Measurements from ENCODE around the gene STAU1. TPM values are rescaled to one million over a fixed set of nuclear protein-coding genes. Genes with fewer than 3 reads are reported as not detected.

Gene STAU1
- polyA plus RNA-seq, 3 donors, result 17.3 to 34.2 (median 24.0) TPM

DNA sequence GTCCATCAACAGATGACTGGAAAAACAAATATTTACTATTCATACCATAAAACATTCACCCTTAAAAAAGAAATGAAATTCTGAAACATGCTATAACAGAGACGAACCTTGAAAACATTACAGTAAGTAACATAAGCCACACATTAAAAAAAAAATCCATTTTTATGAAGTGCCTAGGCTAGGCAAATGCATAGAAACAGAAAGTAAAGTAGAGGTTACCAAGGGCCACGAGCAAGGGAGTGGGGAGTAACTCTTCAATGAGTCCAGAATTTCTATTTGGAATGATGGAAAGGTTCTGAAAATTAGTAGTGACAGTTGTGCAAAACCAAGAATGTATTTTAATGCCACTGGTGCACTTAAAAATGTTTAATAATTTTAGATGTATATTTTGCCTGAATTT lies 47.7 kb downstream of the STAU1 start:
- intact Hi-C loops (cut with micrococcal nuclease), result no loop called here
- H3K27ac Mint-ChIP-seq, result peak overlapping the region in 1 of 7 donors; percentile 18
- TF ChIP-seq CTCF (IDR thresholded peaks at IDR 0.05), result no peak

GRCh38 chr20:49138431-49138830 lies 49.7 kb downstream of the STAU1 start:
- Mint-ChIP-seq H3K9me3 (no peaks in the 10 kb centered on the region), H3K4me1 (no peaks in the 10 kb centered on the region), H3K27ac (peak overlapping the region in 1 of 7 donors; percentile 59), H3K36me3 (peaks cover 44 to 76% of the 10 kb centered on the region in 2 donors), H3K27me3 (ENCODE audit: low read depth in 3 of 3) (peaks cover 0 to 2% (median 0%) of the 10 kb centered on the region in 3 donors), H3K4me3 (no peak overlapping the region)
- no peak overlapping the region for H2AFZ ChIP-seq (ENCODE audit: insufficient read depth, low read depth, low read length, poor library complexity, severe bottlenecking)
- no peak overlapping the region for H3K27ac ChIP-seq (ENCODE audit: low read depth in 1 of 2, low read length in 2 of 2)
- H3K4me1 ChIP-seq (ENCODE audit: control insufficient read depth in 1 of 2, insufficient read depth in 2 of 2, low read length in 2 of 2), result no peaks in the 10 kb centered on the region
- no peak overlapping the region for H3K4me3 ChIP-seq (replicated peaks in 1 of 3; ENCODE audit: low read depth in 2 of 3, low read length in 3 of 3)
- H3K4me2 ChIP-seq (replicated peaks; ENCODE audit: extremely low read depth, low read length, poor library complexity, severe bottlenecking), result no peak overlapping the region
- intact Hi-C loops (cut with micrococcal nuclease), result loop anchor here in 1 of 2 donors (10.0 kb wide), 1 partner anchor 76 kb away; the partner anchor contains the start of gene DDX27
- peaks cover 38 to 80% of the 10 kb centered on the region in 2 donors for H3K36me3 ChIP-seq (replicated peaks in 1 of 2; ENCODE audit: control insufficient read depth in 1 of 2, insufficient read depth in 2 of 2, low read length in 2 of 2)
- H3K79me2 ChIP-seq (ENCODE audit: insufficient read depth, low read length), result peaks cover 4% of the 10 kb centered on the region
- no peaks in the 10 kb centered on the region for H3K27me3 ChIP-seq (ENCODE audit: control insufficient read depth in 2 of 2, insufficient read depth in 2 of 2, low read length in 2 of 2)
- H4K20me1 ChIP-seq (ENCODE audit: insufficient read depth, low read length), result peaks cover 31% of the 10 kb centered on the region
- no peaks in the 10 kb centered on the region for H3K9me3 ChIP-seq (replicated peaks in 1 of 2; ENCODE audit: control insufficient read depth in 1 of 2, insufficient read depth in 1 of 2, low read length in 2 of 2)
- no peak overlapping the region for H3K9ac ChIP-seq (ENCODE audit: insufficient read depth, low read length, poor library complexity, severe bottlenecking)
- DNase-seq, result no peak
- TF ChIP-seq CTCF (IDR thresholded peaks at IDR 0.05), result no peak

More for the DNA sequence above, 47.7 kb downstream of the STAU1 start:
- H3K4me3 Mint-ChIP-seq, result no peak overlapping the region
- H3K27ac ChIP-seq (ENCODE audit: low read depth in 1 of 2, low read length in 2 of 2), result peak overlapping the region in 1 of 2 donors; percentile 0
- peaks cover 34 to 78% of the 10 kb centered on the region in 2 donors for H3K36me3 ChIP-seq (replicated peaks in 1 of 2; ENCODE audit: control insufficient read depth in 1 of 2, insufficient read depth in 2 of 2, low read length in 2 of 2)
- no peak overlapping the region for H2AFZ ChIP-seq (ENCODE audit: insufficient read depth, low read depth, low read length, poor library complexity, severe bottlenecking)
- H3K4me2 ChIP-seq (replicated peaks; ENCODE audit: extremely low read depth, low read length, poor library complexity, severe bottlenecking), result no peak overlapping the region
- no peaks in the 10 kb centered on the region for H3K27me3 ChIP-seq (ENCODE audit: control insufficient read depth in 2 of 2, insufficient read depth in 2 of 2, low read length in 2 of 2)
- H3K9me3 ChIP-seq (replicated peaks in 1 of 2; ENCODE audit: control insufficient read depth in 1 of 2, insufficient read depth in 1 of 2, low read length in 2 of 2), result no peaks in the 10 kb centered on the region
- DNase-seq, result no peak
- peaks cover 4% of the 10 kb centered on the region for H3K79me2 ChIP-seq (ENCODE audit: insufficient read depth, low read length)
- H3K9me3 Mint-ChIP-seq, result no peaks in the 10 kb centered on the region
- H3K27me3 Mint-ChIP-seq (ENCODE audit: low read depth in 3 of 3), result peaks cover 0 to 2% (median 0%) of the 10 kb centered on the region in 3 donors
- WGBS (ENCODE audit: insufficient coverage), result 67% methylated on average over 1 of the region's 2 CpGs
- H3K4me3 ChIP-seq (replicated peaks in 1 of 3; ENCODE audit: low read depth in 2 of 3, low read length in 3 of 3), result no peak overlapping the region
- no peaks in the 10 kb centered on the region for H3K4me1 Mint-ChIP-seq
- peaks cover 40 to 78% of the 10 kb centered on the region in 2 donors for H3K36me3 Mint-ChIP-seq
- H3K4me1 ChIP-seq (ENCODE audit: control insufficient read depth in 1 of 2, insufficient read depth in 2 of 2, low read length in 2 of 2), result no peaks in the 10 kb centered on the region
- no peak overlapping the region for H3K9ac ChIP-seq (ENCODE audit: insufficient read depth, low read length, poor library complexity, severe bottlenecking)
- H4K20me1 ChIP-seq (ENCODE audit: insufficient read depth, low read length), result peaks cover 28% of the 10 kb centered on the region

All from CD14-positive monocyte (primary cell).